Gastroesophageal sphincter (tissue), 4 donors: Measurements from ENCODE around the gene SRSF9. TPM values are rescaled to one million over a fixed set of nuclear protein-coding genes. Genes with fewer than 3 reads are reported as not detected.

Experiments used
- ATAC-seq: fragments of 150-250 bp; one replicate; pipeline ENCODE4 v1.9.1; 2016; ENCODE audit warnings: mild to moderate bottlenecking, moderate library complexity
- H3K27ac ChIP-seq, 4 donors: fragments of 200-600 bp; sonication (generic) in 3 of 4; 1 replicate in 3 of 4; 2 replicates in 1 of 4; pipeline ENCODE4 v1.5.1; 2016 to 2019
- H3K27me3 ChIP-seq: fragments of 200-600 bp; sonication (generic); one replicate; pipeline ENCODE4 v1.5.1; 2019
- H3K36me3 ChIP-seq, 2 donors: fragments of 200-600 bp; sonication (generic); one replicate each; pipeline ENCODE4 v1.5.1; 2019; ENCODE audit warnings: control low read depth in 1 of 2
- H3K4me1 ChIP-seq, 3 donors: fragments of 200-600 bp; sonication (generic); 1 replicate in 2 of 3; 2 replicates in 1 of 3; pipeline ENCODE4 v1.5.1; 2016 to 2019; ENCODE audit warnings: control low read depth in 2 of 3
- H3K4me3 ChIP-seq, 2 donors: fragments of 200-600 bp; sonication (generic); one replicate each; pipeline ENCODE4 v1.5.1; 2019; ENCODE audit warnings: mild to moderate bottlenecking in 1 of 2, moderate library complexity in 1 of 2
- H3K9me3 ChIP-seq, 3 donors: fragments of 200-600 bp; sonication (generic); one replicate each; pipeline ENCODE4 v1.5.1; 2017 to 2019; ENCODE audit warnings: control low read depth in 2 of 3
- CTCF ChIP-seq, 4 experiments: fragments of 200-600 bp in 2 of 4; fragments of 450-650 bp in 2 of 4; sonication (generic) in 1 of 4; IDR thresholded peaks; one replicate each; pipeline ENCODE4 v1.5.1; 2017 to 2019; ENCODE audit warnings: antibody characterized with exemption in 4 of 4, mild to moderate bottlenecking in 2 of 4, moderate library complexity in 2 of 4
- EP300 ChIP-seq: sonication (generic); formaldehyde crosslinking; IDR thresholded peaks from one replicate; pipeline ENCODE4 v1.6.1; 2017; ENCODE audit warnings: antibody characterized with exemption, mild to moderate bottlenecking
- POLR2A ChIP-seq, 2 donors: fragments of 450-650 bp; IDR thresholded peaks; one replicate each; pipeline ENCODE4 v1.6.1; 2017; ENCODE audit warnings: antibody characterized with exemption in 2 of 2, mild to moderate bottlenecking in 2 of 2, moderate library complexity in 1 of 2
- POLR2AphosphoS5 ChIP-seq: sonication (generic); formaldehyde crosslinking; IDR thresholded peaks from one replicate; pipeline ENCODE4 v1.6.1; 2017; ENCODE audit warnings: antibody characterized with exemption
- WGBS, 2 donors: methylation state at CpG; one replicate each; pipeline ENCODE4 v1.1.5; 2018; ENCODE audit warnings: low coverage in 1 of 2; 5-methylcytosine and 5-hydroxymethylcytosine counted together
- total RNA-seq, 4 donors: library from RNA; depleted of rRNA; stranded (reverse); fragments of >200 nt; gene quantifications; one replicate each; pipeline ENCODE4 v1.1.0, GENCODE V29; 2016

Gene SRSF9
- total RNA-seq, 4 donors from 2014 or later: 46.2 to 63.2 (median 49.3) TPM

GRCh38 chr12:120472521-120472920 lies 3.0 kb upstream of the SRSF9 start:
- no peaks in the 10 kb centered on the region for H3K36me3 ChIP-seq
- no peak overlapping the region for H3K4me3 ChIP-seq
- H3K27ac ChIP-seq: no peak overlapping the region
- no peaks in the 10 kb centered on the region for H3K27me3 ChIP-seq
- H3K9me3 ChIP-seq: no peaks in the 10 kb centered on the region
- TF ChIP-seq POLR2AphosphoS5 (no peak), CTCF (IDR thresholded peaks at IDR 0.05) (no peak), EP300 (no peak), POLR2A (IDR thresholded peaks at IDR 0.05) (no peak)
- ATAC-seq: no peak
- H3K4me1 ChIP-seq: peaks cover 0 to 32% (median 12%) of the 10 kb centered on the region in 3 donors

- ATAC-seq: peak; percentile 7
Observed at GRCh38 chr12:120470150-120470784, 719 bp upstream of the SRSF9 start.

DNA sequence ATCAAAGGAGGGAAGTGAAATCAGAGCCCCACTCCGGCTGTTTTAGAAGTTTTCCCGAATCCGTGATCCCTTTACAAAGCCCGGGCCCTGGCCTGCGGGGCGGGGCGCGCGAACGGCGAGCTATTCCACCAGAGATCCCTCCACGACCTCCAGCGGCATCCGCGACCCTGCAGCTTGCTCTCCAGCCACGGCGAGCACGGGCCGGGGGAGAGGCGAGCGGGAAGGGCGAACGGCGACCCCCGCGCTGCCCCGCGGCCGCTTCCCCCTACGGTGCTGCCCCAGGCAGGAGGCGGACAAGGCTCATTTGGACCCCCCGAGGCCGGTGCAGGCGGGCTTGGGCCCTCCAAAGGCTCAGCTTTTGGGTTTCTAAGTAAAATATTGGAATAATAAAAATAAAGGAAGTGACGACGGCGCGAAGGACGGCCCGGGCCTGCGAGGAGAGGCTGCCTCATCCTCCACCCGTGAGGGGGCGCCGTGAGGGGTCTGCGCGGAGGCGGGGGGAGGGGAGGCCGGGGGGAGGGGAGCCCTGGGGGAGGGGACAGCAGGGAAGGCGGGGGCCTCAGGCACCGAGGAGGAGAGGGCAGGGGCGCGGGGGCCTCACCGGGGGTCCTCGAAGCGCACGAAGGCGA lies 613 bp downstream of the SRSF9 start:
- no peaks in the 10 kb centered on the region for H3K27me3 ChIP-seq
- ATAC-seq: peak; percentile 4
- no peaks in the 10 kb centered on the region for H3K9me3 ChIP-seq
- no CpG with 5 or more reads among the region's 57 CpGs for WGBS, 2 donors
- TF ChIP-seq POLR2AphosphoS5 (no peak), CTCF (IDR thresholded peaks at IDR 0.05) (no peak), POLR2A (IDR thresholded peaks at IDR 0.05) (no peak), EP300 (no peak)
- peaks cover 0 to 31% of the 10 kb centered on the region in 2 donors for H3K36me3 ChIP-seq
- H3K4me3 ChIP-seq: peak overlapping the region; percentile 83 to 86
- peak overlapping the region; percentile 82 to 96 (median 92) for H3K27ac ChIP-seq
- peaks cover 0 to 56% (median 25%) of the 10 kb centered on the region in 3 donors for H3K4me1 ChIP-seq

More at GRCh38 chr12:120470150-120470784, 719 bp upstream of the SRSF9 start:
- no peaks in the 10 kb centered on the region for H3K9me3 ChIP-seq
- no peak for TF ChIP-seq EP300
- no peak for TF ChIP-seq POLR2AphosphoS5
- no peak for TF ChIP-seq POLR2A (IDR thresholded peaks at IDR 0.05)
- no peak for TF ChIP-seq CTCF (IDR thresholded peaks at IDR 0.05)
- H3K27me3 ChIP-seq: no peaks in the 10 kb centered on the region
- H3K36me3 ChIP-seq: peaks cover 0 to 18% of the 10 kb centered on the region in 2 donors
- H3K4me3 ChIP-seq: peak overlapping the region; percentile 83 to 86
- peaks cover 0 to 54% (median 25%) of the 10 kb centered on the region in 3 donors for H3K4me1 ChIP-seq
- WGBS, 2 donors: 49 to 60% methylated on average over 2 to 8 of the region's 26 CpGs
- H3K27ac ChIP-seq: peak overlapping the region; percentile 35 to 96 (median 92)

GRCh38 chr12:120468325-120468820 lies 1.2 kb downstream of the SRSF9 start:
- H3K4me3 ChIP-seq: peak overlapping the region; percentile 83 to 86
- H3K27ac ChIP-seq: peak overlapping the region; percentile 82 to 96 (median 92)
- H3K36me3 ChIP-seq: peaks cover 0 to 36% of the 10 kb centered on the region in 2 donors
- no peaks in the 10 kb centered on the region for H3K27me3 ChIP-seq
- ATAC-seq: peak; percentile 5
- WGBS, 2 donors: 2 to 4% methylated on average over 8 of the region's 23 CpGs
- peaks cover 0 to 56% (median 25%) of the 10 kb centered on the region in 3 donors for H3K4me1 ChIP-seq
- H3K9me3 ChIP-seq: no peaks in the 10 kb centered on the region
- no peak for TF ChIP-seq EP300
- no peak for TF ChIP-seq POLR2AphosphoS5
- no peak for TF ChIP-seq POLR2A (IDR thresholded peaks at IDR 0.05)
- no peak for TF ChIP-seq CTCF (IDR thresholded peaks at IDR 0.05)
